RWPE2 (cell line): ENCODE measurements around the gene RAB20.

Experiments used
- ATAC-seq: fragments of 200-7000 bp; cut with Tn5 transposase; 3 replicates; pipeline ENCODE4 v1.9.1; 2021; ENCODE audit warnings: low read depth
- DNase-seq: peaks from one replicate; pipeline ENCODE4 v3.0.0-alpha.2; 2020; ENCODE audit warnings: low spot score
- H3K27ac ChIP-seq: fragments of 450-650 bp; 2 replicates; pipeline ENCODE4 v1.5.1; 2017; ENCODE audit warnings: mild to moderate bottlenecking; ENCODE audit not compliant: poor library complexity, severe bottlenecking
- H3K27me3 ChIP-seq: fragments of 250-450 bp; sonication (Bioruptor Pico); 2 replicates; pipeline ENCODE4 v1.5.1; 2021; ENCODE audit warnings: mild to moderate bottlenecking, moderate library complexity; ENCODE audit not compliant: insufficient read depth, poor library complexity, severe bottlenecking
- H3K36me3 ChIP-seq: fragments of 250-450 bp; sonication (Bioruptor Pico); 2 replicates; pipeline ENCODE4 v1.5.1; 2020; ENCODE audit warnings: low read depth, mild to moderate bottlenecking, moderate library complexity
- H3K4me1 ChIP-seq: fragments of 250-450 bp; sonication (Bioruptor Pico); 2 replicates; pipeline ENCODE4 v1.5.1; 2021; ENCODE audit warnings: mild to moderate bottlenecking, moderate library complexity; ENCODE audit not compliant: insufficient read depth, poor library complexity, severe bottlenecking
- H3K4me3 ChIP-seq: fragments of 250-450 bp; sonication (Bioruptor Pico); 2 replicates; pipeline ENCODE4 v1.5.1; 2021; ENCODE audit warnings: mild to moderate bottlenecking, moderate library complexity; ENCODE audit not compliant: severe bottlenecking
- H3K9me3 ChIP-seq: fragments of 250-450 bp; sonication (Bioruptor Pico); 2 replicates; pipeline ENCODE4 v1.5.1; 2021; ENCODE audit warnings: mild to moderate bottlenecking, moderate library complexity; ENCODE audit not compliant: severe bottlenecking
- TF ChIP-seq, protein P1 (sequence below): fragments of 450-650 bp; IDR thresholded peaks from one replicate; pipeline ENCODE4 v1.5.1; 2017; ENCODE audit warnings: mild to moderate bottlenecking, moderate library complexity; ENCODE audit not compliant: poor library complexity, severe bottlenecking

RAB20 gene

DNA sequence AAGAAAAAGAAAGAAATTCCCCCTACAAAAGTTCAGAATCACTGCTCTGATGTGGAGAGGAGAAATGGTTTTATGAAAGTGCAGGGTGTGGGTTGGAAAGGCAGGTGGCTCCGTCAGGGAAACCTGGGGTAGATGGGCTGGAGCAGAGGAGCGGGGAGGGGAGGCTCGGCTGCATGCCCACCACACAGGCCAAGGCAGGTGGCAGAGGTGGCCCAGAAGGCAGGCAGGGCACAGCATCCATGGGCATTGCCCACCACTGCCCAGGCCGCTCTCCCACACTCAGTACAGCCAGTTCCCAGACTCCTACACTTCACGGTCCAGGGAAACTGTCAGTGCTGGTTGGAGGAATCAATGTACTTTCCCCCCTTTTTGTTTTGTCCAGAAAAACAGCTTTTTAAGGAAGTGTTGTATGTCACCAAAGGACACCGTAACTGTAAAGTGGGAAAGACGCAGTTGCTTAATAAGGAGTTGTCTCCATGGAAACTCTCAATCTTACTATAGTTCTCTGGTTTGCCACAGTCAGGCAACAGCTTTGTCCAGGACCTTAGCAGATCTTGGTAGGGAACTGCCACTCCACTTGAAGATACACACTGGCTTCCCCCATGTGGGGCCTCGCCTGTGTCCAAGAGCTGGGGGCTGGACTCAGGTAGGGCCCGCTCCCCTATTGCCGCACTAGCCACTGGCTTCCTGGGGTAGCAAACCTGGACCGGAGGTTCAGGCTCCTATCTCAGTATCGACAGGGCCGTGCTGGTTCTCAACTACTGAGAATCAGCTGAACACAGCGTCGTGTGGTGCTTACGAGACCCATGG lies 82.9 kb downstream of the RAB20 start:
- ATAC-seq: no peak; the same call in 2 of the 3 replicates
- Histone ChIP-seq H3K36me3 (peaks cover 72% of the 10 kb centered on the region), H3K27ac (no peak overlapping the region), H3K4me1 (no peaks in the 10 kb centered on the region), H3K27me3 (no peaks in the 10 kb centered on the region), H3K9me3 (no peaks in the 10 kb centered on the region), H3K4me3 (no peak overlapping the region)
- TF ChIP-seq, protein P1, sequence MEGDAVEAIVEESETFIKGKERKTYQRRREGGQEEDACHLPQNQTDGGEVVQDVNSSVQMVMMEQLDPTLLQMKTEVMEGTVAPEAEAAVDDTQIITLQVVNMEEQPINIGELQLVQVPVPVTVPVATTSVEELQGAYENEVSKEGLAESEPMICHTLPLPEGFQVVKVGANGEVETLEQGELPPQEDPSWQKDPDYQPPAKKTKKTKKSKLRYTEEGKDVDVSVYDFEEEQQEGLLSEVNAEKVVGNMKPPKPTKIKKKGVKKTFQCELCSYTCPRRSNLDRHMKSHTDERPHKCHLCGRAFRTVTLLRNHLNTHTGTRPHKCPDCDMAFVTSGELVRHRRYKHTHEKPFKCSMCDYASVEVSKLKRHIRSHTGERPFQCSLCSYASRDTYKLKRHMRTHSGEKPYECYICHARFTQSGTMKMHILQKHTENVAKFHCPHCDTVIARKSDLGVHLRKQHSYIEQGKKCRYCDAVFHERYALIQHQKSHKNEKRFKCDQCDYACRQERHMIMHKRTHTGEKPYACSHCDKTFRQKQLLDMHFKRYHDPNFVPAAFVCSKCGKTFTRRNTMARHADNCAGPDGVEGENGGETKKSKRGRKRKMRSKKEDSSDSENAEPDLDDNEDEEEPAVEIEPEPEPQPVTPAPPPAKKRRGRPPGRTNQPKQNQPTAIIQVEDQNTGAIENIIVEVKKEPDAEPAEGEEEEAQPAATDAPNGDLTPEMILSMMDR: no peak
- DNase-seq: no peak

DNA sequence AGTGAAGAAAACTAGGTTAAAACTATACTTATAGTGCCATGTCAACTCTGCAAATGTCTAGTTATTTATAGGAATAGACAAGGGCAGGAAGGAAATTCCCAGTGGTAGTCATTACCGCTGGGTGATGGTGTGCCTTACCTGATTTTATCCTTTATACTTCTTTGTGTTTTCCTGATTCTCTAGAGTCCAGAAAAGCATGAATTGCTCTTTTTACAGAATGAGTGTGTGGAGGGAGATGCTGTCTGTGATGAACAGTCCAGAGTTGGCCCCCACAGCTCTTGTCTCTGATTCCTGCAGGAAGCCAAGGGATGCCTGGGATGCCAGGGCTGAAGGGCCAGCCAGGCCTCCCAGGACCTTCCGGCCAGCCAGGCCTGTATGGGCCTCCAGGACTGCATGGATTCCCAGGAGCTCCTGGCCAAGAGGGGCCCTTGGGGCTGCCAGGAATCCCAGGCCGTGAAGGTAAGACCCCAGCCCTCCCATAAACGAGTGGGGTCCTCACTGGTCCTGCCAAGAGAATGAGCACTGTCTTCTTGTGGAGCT lies 83.7 kb downstream of the RAB20 start:
- peaks cover 72% of the 10 kb centered on the region for H3K36me3 ChIP-seq
- no peak overlapping the region for H3K27ac ChIP-seq
- H3K4me3 ChIP-seq: no peak overlapping the region
- H3K4me1 ChIP-seq: no peaks in the 10 kb centered on the region
- DNase-seq (no peak), ATAC-seq (no peak)
- no peaks in the 10 kb centered on the region for H3K9me3 ChIP-seq
- no peaks in the 10 kb centered on the region for H3K27me3 ChIP-seq
- TF ChIP-seq, protein P1: no peak

DNA sequence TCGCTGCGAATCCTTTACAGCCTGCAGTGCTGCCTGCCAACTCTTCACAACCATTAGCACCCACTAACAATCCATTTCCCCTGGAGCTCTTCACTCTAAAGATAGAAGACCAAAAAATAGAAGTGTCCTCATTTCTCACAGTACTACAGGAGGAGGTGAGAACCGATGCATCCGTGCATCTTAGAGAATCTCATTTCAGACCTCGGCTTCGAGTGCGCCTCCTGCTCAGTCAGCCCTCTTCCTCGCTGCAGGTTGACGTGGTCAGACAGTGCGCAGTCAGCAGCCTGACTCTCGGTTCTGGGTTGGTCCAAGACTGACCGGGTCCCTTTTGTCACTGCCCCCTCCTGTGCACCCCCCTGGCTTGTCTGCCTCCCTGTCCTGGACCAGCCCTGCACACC lies 85.3 kb downstream of the RAB20 start:
- ATAC-seq (no peak), DNase-seq (no peak)
- H3K4me1 ChIP-seq: no peaks in the 10 kb centered on the region
- peaks cover 72% of the 10 kb centered on the region for H3K36me3 ChIP-seq
- H3K27ac ChIP-seq: no peak overlapping the region
- H3K9me3 ChIP-seq: no peaks in the 10 kb centered on the region
- H3K4me3 ChIP-seq: no peak overlapping the region
- H3K27me3 ChIP-seq: no peaks in the 10 kb centered on the region
- TF ChIP-seq, protein P1: no peak

DNA sequence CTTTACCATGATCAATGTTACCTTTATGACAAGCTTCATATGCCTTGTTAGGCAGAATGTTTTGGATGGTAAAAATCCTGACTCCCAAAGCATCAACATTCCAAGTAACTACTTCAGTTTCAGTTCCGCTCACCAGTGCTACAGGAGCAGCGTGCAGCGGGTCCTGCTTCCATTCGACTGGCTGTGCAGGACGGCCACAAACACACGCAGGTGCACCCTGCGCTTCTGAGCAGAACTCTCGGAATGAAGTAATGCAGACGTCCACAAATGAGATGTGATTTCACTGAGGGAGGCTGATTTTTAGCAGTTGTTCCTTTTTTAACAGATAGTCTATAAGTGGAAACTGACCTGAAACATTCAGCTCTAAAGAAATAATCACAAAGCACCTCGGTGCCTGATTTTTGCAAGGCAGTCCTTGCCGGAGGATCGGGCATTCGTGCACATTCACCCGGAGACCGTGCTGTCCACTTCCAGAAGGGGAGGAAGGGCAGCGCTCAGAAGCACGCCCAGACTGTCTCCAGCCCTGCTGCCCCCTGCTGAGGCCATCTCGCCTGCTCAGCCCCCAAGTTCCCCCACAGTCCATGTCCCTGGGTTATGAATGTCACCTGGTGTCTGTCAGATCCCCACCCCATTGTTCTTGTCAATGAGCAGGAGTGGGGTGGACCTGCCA lies 85.8 kb downstream of the RAB20 start:
- Histone ChIP-seq H3K4me3 (no peak overlapping the region), H3K9me3 (no peaks in the 10 kb centered on the region), H3K27ac (no peak overlapping the region), H3K27me3 (no peaks in the 10 kb centered on the region), H3K4me1 (no peaks in the 10 kb centered on the region), H3K36me3 (peaks cover 78% of the 10 kb centered on the region)
- DNase-seq (no peak), ATAC-seq (no peak)
- TF ChIP-seq, protein P1: no peak
